ENCODE data around the gene HES7.
"Not testable (repeated sequence)": the region's sequence is repeated elsewhere in the genome, so short reads cannot be mapped to it uniquely, and the experiment has no call there.

HES7 gene

DNA sequence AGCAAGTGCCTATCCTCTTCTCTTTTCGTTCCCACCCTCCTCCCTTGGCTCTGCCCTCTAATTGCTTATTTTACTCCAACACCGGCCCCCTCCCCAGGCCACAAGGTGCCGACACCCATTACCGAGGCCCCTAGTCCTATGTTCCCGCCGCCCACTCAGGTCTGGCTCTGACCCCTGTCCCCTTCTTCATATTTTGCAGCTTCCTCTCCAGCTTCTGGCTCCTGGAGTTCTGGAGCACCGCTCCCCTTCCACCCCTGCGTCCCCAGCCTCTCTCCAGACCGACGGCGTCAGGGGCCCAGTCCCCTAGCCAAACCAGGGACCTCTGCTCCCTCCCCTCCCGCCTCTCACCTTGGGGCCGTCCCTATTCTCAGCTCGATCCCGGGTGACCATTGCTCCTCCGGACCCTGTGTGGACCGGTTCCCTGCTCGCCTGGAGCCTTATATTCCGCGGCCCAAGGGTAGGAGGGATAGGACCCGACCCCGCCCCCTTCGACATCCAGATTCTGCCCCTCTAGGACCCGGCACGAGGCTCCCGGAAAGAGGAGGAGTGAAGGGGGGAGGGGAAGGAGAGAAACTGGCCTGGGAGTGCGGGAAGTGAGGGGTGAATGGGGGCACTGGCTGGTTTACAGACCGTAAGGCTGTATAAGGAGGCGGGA is at the start of gene HES7:
Gene HES7 (minus strand): TSS at position 412 of the 655 bp plus-strand sequence. CDS start 22 bp downstream, at position 390.
- DNase-seq (ENCODE audit: low read depth): no peak
- no peak for TF ChIP-seq CTCF (conservative IDR thresholded peaks at IDR 0.05; ENCODE audit: control insufficient read depth, insufficient read depth, low read depth, low read length)
- peak within 1 kb of the TSS; percentile 48 for H3K4me3 ChIP-seq (ENCODE audit: control insufficient read depth, low read depth, low read length)

DNA sequence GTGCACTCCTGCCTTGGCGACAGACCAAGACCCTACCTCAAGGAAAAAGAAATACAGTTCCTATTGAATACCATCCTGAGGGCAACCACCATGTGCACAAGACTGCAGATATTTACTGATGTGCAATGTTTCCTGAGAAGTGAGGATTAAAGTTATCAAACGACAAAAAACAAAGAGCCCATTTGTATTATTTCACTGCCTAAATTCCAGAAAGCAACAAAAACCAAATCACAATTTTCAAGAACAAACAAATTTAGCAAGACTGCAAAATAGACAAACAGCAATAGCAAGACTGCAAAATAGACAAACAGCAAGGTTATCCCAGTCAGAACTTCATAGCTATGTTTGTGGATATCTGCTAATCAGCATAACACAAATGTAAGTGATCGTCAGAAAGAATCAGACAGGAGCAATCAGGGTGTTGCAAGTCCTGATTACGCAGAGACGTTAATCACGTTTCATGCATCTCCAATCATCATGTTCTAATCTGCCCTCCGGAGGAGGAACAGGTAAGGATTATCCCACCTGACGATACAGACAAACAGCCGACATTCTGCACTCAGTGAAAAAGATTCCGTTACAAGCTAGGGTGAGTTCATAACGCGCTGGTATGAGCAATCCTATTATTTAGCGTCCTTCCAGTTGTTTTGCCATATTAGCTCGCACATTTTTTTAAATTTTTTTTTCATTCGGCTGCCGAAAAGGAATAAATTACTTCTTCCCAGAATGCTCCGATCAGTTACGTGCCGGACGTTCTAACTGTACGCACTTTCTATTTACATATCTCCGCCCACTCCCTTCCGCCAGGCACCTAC is 49.4 kb upstream of the HES7 start:
- no peak for TF ChIP-seq CTCF (conservative IDR thresholded peaks at IDR 0.05; ENCODE audit: control insufficient read depth, insufficient read depth, low read depth, low read length)
- peak; percentile 99 for DNase-seq (ENCODE audit: low read depth)
- peak overlapping the region; percentile 46 for H3K4me3 ChIP-seq (ENCODE audit: control insufficient read depth, low read depth, low read length)

DNA sequence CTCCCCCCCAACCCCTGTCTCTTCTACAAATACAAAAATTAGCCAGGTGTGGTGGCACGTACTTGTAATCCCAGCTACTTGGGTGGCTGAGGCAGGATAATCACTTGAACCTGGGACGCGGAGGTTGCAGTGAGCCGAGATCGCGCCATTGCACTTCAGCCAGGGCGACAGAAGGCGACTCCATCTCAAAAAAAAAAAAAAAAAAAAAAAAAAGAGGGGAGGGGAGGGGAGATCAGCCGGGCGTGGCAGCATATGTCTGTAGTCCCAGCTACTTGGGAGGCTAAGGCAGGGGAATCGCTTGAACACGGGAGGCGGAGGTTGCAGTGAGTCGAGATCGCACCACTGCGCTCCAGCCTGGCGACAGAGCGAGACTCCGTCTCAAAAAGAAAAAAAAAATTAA is 46.3 kb upstream of the HES7 start:
- not testable (repeated sequence) for DNase-seq (ENCODE audit: low read depth); H3K4me3 ChIP-seq (ENCODE audit: control insufficient read depth, low read depth, low read length)

- DNase-seq (ENCODE audit: low read depth): no peak
- TF ChIP-seq CTCF (conservative IDR thresholded peaks at IDR 0.05; ENCODE audit: control insufficient read depth, insufficient read depth, low read depth, low read length): no peak
- no peak overlapping the region for H3K4me3 ChIP-seq (ENCODE audit: control insufficient read depth, low read depth, low read length)
These were observed 43.6 kb upstream of the HES7 start for GRCh38 chr17:8167526-8167925.

- TF ChIP-seq CTCF (conservative IDR thresholded peaks at IDR 0.05; ENCODE audit: control insufficient read depth, insufficient read depth, low read depth, low read length): no peak
- no peak for DNase-seq (ENCODE audit: low read depth)
- H3K4me3 ChIP-seq (ENCODE audit: control insufficient read depth, low read depth, low read length): no peak overlapping the region
These were observed 42.8 kb upstream of the HES7 start for GRCh38 chr17:8166731-8167130.

GRCh38 chr17:8164815-8165131 is 40.9 kb upstream of the HES7 start:
- H3K4me3 ChIP-seq (ENCODE audit: control insufficient read depth, low read depth, low read length): no peak overlapping the region
- TF ChIP-seq CTCF (conservative IDR thresholded peaks at IDR 0.05; ENCODE audit: control insufficient read depth, insufficient read depth, low read depth, low read length): no peak
- no peak for DNase-seq (ENCODE audit: low read depth)

GRCh38 chr17:8163978-8164814 is 40.3 kb upstream of the HES7 start:
- no peak for TF ChIP-seq CTCF (conservative IDR thresholded peaks at IDR 0.05; ENCODE audit: control insufficient read depth, insufficient read depth, low read depth, low read length)
- peak; percentile 83 for DNase-seq (ENCODE audit: low read depth)
- no peak overlapping the region for H3K4me3 ChIP-seq (ENCODE audit: control insufficient read depth, low read depth, low read length)

Data from fibroblast of mammary gland (primary cell).